ENCODE data around the gene TMEM161B.
"Not testable (repeated sequence)": the region's sequence is repeated elsewhere in the genome, so short reads cannot be mapped to it uniquely, and the experiment has no call there.

Gene TMEM161B

GRCh38 chr5:88248743-88249540 lies 19.7 kb downstream of the TMEM161B start:
- DNase-seq = no peak

GRCh38 chr5:88248094-88248493 lies 20.6 kb downstream of the TMEM161B start:
- no peak for DNase-seq

DNA sequence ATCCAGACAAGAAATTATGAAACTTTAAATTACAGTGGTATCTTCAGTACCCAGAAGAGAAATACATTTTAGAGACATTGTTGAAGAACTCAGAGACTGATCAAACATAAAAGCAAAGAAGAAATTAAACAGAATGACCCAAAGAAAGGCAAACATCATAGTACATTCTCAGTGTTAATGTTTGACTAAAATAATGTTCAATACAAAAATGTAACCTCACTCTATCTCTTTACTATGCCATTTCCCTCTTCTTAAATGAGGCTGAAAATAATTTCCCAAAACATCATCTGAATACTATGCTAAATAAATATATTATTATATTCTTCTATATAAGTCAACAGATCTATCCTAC lies 22.8 kb downstream of the TMEM161B start:
- no peak for DNase-seq

DNA sequence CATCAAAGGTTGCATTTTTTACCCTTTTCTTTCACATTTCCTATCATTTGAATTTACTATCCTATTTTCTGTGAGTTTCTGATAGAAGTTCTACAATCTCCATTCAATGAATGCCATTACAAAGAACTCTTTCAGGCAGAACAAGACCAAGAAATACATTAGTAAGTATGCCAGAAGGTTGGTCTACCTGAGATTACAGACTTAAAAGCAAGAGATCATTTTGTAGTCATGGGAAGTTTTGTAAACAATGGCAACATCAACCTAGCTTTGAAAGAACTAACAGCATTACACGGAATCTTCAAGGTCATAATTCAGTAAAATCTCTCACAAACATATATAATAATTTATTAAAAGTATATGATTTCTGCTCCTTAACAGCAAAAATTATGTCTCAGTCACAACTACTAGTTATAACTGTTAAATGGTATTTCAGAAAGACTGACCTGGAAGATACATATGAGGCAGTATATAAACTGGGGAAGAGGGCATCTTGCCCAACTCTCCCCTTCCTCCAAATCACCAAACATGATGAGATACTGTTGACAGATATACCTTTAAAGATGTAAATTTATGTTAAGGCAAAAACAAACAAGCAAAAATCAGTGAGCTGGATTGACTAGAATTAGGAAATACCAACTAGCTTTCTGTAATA lies 23.3 kb downstream of the TMEM161B start:
- no peak for DNase-seq

DNA sequence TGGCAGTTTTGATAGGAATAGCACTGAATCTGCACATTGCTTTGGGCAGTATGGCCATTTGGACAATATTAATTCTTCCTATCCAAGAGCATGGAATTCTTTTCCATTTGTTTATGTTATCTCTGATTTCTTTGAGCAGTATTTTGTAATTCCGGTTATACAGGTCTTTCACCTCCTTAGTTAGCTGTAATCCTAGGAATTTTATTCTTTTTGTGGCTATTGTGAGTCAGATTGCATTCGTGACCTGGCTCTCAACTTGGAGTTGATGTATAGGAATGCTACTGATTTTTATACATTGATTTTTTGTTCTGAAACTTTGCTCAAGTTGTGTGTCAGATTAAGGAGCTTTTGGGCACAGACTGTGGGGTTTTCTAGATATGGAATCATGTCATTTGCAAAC lies 24.0 kb downstream of the TMEM161B start:
- DNase-seq = no peak

GRCh38 chr5:88243493-88243892 lies 25.2 kb downstream of the TMEM161B start:
- not testable (repeated sequence) for DNase-seq

DNA sequence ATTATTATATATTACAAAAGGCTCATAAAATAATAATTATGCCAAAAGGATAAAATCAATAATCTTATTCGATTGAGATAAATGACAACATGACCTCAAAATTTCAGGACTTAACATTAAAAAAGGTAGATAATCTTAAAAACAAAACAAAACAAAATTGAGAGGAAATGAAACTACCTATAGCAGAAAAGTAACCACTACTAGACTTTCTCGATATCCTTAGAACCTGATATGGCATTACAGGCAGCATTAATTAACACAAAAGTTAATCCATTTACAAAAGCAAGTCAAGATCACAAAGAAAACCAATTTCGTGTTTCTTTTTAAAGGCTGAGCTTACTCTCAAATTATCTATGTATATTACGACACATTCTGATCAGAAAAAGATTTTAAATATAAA lies 29.9 kb downstream of the TMEM161B start:
- DNase-seq = no peak

DNA sequence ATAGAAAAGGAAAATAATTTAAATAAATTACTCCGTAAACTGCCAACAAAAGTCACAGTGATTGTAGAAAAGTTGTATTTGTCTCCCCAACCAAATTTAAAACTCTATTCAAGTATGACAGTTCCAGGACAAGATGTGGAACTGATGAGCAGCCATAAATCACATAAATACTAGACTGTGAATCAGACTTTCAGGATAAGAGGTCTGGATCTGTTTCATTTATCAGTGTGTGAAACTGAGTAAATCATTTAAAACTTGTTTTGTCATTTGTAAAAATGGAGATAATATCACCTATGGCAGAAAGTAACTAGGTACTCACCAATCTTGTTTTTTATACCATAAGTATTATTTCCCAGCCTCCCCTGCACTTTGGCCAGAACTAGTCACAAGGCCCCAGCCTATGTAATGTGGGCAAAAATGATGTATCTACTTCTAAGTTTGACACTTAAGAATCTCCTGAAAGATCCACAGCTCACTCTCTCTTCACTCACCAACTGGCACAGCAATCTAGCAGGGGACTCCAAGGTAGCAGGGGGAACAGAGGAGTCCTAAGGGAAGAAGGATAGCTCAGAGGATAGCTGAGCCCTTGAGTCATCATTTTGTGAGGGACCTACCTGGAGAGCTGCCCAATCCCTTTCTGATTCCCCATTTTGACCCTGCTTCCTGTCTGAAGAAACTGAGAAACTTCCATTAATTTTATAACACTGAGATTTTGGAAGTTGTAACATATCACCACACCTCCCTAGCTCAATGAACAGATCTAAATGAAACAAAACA lies 31.6 kb downstream of the TMEM161B start:
- no peak for DNase-seq

DNA sequence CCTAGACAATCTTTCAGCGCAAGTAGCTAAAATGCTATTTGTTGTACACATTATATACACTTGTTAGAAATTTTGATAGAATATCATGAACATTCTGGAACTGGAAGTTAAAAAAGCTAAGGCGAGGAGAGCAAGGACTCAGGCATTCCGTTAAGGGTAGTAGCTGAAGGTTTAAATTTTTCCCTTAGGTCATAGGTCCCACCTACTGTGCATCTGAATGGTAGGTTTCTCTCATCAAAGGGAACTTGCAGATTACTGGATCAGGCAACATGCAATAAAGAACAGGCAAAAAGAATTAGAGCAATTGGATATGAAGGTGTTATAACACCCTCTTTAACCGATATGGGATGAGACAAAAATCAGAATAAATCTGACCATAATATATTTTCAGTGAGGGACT lies 32.8 kb downstream of the TMEM161B start:
- DNase-seq = no peak

- DNase-seq = no peak
Observed at GRCh38 chr5:88235346-88235745, 33.3 kb downstream of the TMEM161B start.

GRCh38 chr5:88230546-88231066 lies 38.0 kb downstream of the TMEM161B start:
- no peak for DNase-seq

DNA sequence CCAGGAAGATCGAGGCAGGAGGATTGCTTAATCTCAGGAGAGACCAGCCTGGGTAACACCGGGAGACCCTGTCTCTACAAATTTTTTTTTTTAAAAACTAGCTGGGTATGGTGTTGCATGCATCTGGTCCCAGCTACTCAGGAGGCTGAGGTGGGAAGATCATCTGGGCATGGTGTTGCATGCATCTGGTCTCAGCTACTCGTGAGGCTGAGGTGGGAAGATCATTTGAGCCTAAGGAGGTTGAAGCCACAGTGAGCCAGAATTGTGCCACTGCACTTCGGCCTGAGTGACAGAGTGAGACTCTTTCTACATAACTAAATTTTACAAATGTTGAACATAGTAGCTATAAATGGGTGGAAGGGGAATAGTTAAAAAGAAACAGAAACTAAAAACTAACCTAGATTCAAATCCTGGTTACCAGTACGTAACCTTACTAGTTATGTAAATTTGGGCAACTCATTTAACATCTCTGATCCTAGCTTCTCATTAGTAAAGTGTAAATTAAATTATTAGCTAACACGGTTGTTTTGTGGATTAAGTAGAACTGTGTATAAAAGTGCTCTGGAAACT lies 41.7 kb downstream of the TMEM161B start:
- DNase-seq = no peak

- DNase-seq = no peak
Observed at GRCh38 chr5:88214655-88215054, 54.0 kb downstream of the TMEM161B start.

DNA sequence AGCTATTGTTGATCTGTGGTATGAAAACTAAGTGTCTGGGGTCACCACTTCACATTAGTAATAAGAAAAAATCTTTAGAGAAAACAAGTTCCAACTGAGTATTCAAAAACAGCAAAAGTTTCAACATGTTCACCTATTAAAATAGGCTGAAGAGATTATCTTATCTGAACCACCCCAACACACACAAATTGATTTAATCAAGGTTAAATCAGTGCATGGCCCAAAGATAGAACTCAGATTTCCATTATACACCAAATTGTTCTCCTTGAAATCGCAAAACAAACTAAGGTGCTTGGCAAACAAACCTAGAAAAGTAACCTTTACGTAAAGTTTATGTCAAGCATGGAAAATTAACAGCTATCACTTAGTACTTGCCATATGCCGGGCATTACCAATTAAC lies 61.1 kb downstream of the TMEM161B start:
- no peak for DNase-seq

- no peak for DNase-seq
Observed at GRCh38 chr5:88203981-88204750, 64.5 kb downstream of the TMEM161B start.

GRCh38 chr5:88195636-88196035 lies 73.0 kb downstream of the TMEM161B start:
- no peak for DNase-seq

DNA sequence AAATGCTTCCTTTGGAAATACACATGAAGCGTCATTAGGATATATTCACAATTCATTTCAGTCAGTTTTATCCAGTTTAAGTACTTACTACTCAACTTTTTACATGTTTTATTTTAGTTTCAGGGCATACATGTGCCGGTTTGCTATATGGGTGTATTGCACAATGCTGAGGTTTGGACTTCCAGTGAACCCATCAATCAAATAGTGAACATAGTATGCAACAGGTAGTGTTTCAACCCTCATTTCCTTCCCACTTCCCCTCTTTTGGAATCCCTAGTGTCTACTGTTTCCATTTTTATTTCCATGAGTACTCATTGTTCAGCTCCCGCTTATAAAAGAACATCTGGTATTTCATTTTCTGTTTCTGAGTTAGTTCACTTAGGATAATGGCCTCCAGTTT lies 74.7 kb downstream of the TMEM161B start:
- no peak for DNase-seq

DNA sequence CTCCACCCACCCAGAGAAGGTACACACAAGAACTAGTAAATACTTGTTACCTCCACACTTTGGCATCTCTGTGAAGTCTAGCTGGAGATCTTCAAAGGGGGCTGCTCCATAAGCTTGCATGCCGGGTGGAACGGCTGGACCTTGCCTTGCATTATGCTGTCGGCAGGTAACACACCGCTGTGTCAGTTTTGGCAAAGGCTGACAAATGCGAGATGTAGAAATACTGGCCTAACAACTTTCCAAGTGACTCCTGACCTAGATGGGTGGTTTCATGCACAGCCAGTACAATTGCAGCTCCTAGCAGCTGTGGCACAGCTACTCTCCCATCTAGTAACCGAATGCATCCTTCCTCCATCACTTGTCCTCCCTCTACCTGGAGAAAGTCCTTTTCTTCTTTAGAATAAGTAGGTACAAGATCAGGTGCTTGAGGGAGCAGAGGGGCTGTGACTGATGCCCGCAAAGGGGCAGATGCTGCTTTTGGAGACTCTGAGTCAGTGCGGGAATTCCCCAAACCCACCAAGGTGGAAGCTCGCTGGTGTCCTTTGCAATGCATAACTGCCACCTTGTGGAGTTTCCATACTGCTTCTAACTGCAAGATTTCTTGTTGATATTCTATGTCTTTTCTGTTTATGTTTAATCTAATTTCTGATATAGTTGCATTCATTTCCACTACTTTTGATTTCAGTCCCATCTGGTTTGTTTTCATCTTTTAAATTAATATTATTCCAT lies 78.4 kb downstream of the TMEM161B start:
- DNase-seq = no peak

GRCh38 chr5:88189484-88189883 lies 79.2 kb downstream of the TMEM161B start:
- not testable (repeated sequence) for DNase-seq

GRCh38 chr5:88188458-88189132 lies 80.0 kb downstream of the TMEM161B start:
- no peak for DNase-seq

GRCh38 chr5:88183255-88183654 lies 85.4 kb downstream of the TMEM161B start:
- DNase-seq = no peak

Data from NCI-H345 (cell line).